Measurements from ENCODE around the gene GPRC5A. TPM values are rescaled to one million over a fixed set of nuclear protein-coding genes. Genes with fewer than 3 reads are reported as not detected.
"Not testable (repeated sequence)": the region's sequence is repeated elsewhere in the genome, so short reads cannot be mapped to it uniquely, and the experiment has no call there.

Gene GPRC5A
- total RNA-seq, 1 experiment from 2014 or later, result not detected

GRCh38 chr12:12871587-12872138, 19.7 kb upstream of the GPRC5A start:
- DNase-seq, result no peak
- H3K79me2 ChIP-seq (ENCODE audit: low read length), result no peaks in the 10 kb centered on the region
- H3K9me2 ChIP-seq (replicated peaks; ENCODE audit: insufficient read depth, low read length), result no peaks in the 10 kb centered on the region
- no peaks in the 10 kb centered on the region for H3K27me3 ChIP-seq (ENCODE audit: low read length)
- no peak overlapping the region for H3K4me3 ChIP-seq (ENCODE audit: low read length)
- no peaks in the 10 kb centered on the region for H4K20me1 ChIP-seq (ENCODE audit: insufficient read depth, low read depth, low read length)
- H2AFZ ChIP-seq (ENCODE audit: low read length), result no peak overlapping the region
- H3K4me1 ChIP-seq (ENCODE audit: low read length), result peaks cover 19% of the 10 kb centered on the region
- H3K27ac ChIP-seq (ENCODE audit: low read length), result no peak overlapping the region
- no peaks in the 10 kb centered on the region for H3K36me3 ChIP-seq (ENCODE audit: insufficient read depth, low read length)
- no peak overlapping the region for H3K4me2 ChIP-seq (ENCODE audit: low read depth, low read length, poor library complexity, severe bottlenecking)
- H3K9me3 ChIP-seq (ENCODE audit: low read length), result no peaks in the 10 kb centered on the region
- H3K9ac ChIP-seq (ENCODE audit: low read length), result no peak overlapping the region

GRCh38 chr12:12872139-12872933, 19.0 kb upstream of the GPRC5A start:
- Histone ChIP-seq H3K36me3 (ENCODE audit: insufficient read depth, low read length) (no peaks in the 10 kb centered on the region), H4K20me1 (ENCODE audit: insufficient read depth, low read depth, low read length) (no peaks in the 10 kb centered on the region), H3K4me3 (ENCODE audit: low read length) (no peak overlapping the region), H3K79me2 (ENCODE audit: low read length) (no peaks in the 10 kb centered on the region), H3K27ac (ENCODE audit: low read length) (no peak overlapping the region), H3K9me2 (replicated peaks; ENCODE audit: insufficient read depth, low read length) (no peaks in the 10 kb centered on the region), H3K4me1 (ENCODE audit: low read length) (peaks cover 19% of the 10 kb centered on the region), H3K27me3 (ENCODE audit: low read length) (no peaks in the 10 kb centered on the region), H3K4me2 (ENCODE audit: low read depth, low read length, poor library complexity, severe bottlenecking) (no peak overlapping the region), H3K9ac (ENCODE audit: low read length) (no peak overlapping the region), H3K9me3 (ENCODE audit: low read length) (no peaks in the 10 kb centered on the region), H2AFZ (ENCODE audit: low read length) (no peak overlapping the region)
- no peak for DNase-seq

- no peak overlapping the region for H3K4me3 ChIP-seq (ENCODE audit: low read length)
- H3K9ac ChIP-seq (ENCODE audit: low read length), result no peak overlapping the region
- H3K79me2 ChIP-seq (ENCODE audit: low read length), result no peaks in the 10 kb centered on the region
- H3K27me3 ChIP-seq (ENCODE audit: low read length), result no peaks in the 10 kb centered on the region
- H3K4me2 ChIP-seq (ENCODE audit: low read depth, low read length, poor library complexity, severe bottlenecking), result no peak overlapping the region
- H3K36me3 ChIP-seq (ENCODE audit: insufficient read depth, low read length), result no peaks in the 10 kb centered on the region
- no peaks in the 10 kb centered on the region for H4K20me1 ChIP-seq (ENCODE audit: insufficient read depth, low read depth, low read length)
- H3K4me1 ChIP-seq (ENCODE audit: low read length), result peaks cover 16% of the 10 kb centered on the region
- no peaks in the 10 kb centered on the region for H3K9me3 ChIP-seq (ENCODE audit: low read length)
- H3K9me2 ChIP-seq (replicated peaks; ENCODE audit: insufficient read depth, low read length), result no peaks in the 10 kb centered on the region
- no peak overlapping the region for H2AFZ ChIP-seq (ENCODE audit: low read length)
- DNase-seq, result no peak
- no peak overlapping the region for H3K27ac ChIP-seq (ENCODE audit: low read length)
Measured at GRCh38 chr12:12872934-12873275, 18.5 kb upstream of the GPRC5A start.

- no peaks in the 10 kb centered on the region for H3K36me3 ChIP-seq (ENCODE audit: insufficient read depth, low read length)
- DNase-seq, result peak; percentile 59
- H2AFZ ChIP-seq (ENCODE audit: low read length), result peak overlapping the region; percentile 48
Measured at GRCh38 chr12:12874029-12874428, 17.3 kb upstream of the GPRC5A start.

DNA sequence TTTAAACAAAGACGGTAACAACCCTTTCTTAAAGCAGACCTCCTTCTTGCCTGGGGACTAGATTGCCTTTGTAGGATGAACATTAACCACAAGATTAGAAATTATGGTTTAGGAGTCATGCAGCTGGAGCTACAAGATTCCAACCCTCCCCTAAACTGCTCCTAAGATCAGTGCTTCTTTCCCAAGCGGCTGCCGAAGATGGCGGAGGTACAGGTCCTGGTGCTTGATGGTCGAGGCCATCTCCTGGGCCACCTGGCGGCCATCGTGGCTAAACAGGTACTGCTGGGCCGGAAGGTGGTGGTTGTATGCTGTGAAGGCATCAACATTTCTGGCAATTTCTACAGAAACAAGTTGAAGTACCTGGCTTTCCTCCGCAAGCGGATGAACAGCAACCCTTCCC, 16.1 kb upstream of the GPRC5A start:
- H2AFZ ChIP-seq (ENCODE audit: low read length); H3K27ac ChIP-seq (ENCODE audit: low read length); DNase-seq; H3K36me3 ChIP-seq (ENCODE audit: insufficient read depth, low read length); H3K4me3 ChIP-seq (ENCODE audit: low read length); H3K9me3 ChIP-seq (ENCODE audit: low read length); H3K27me3 ChIP-seq (ENCODE audit: low read length); H3K9me2 ChIP-seq (replicated peaks; ENCODE audit: insufficient read depth, low read length); H3K9ac ChIP-seq (ENCODE audit: low read length); H3K79me2 ChIP-seq (ENCODE audit: low read length); H4K20me1 ChIP-seq (ENCODE audit: insufficient read depth, low read depth, low read length); H3K4me1 ChIP-seq (ENCODE audit: low read length); H3K4me2 ChIP-seq (ENCODE audit: low read depth, low read length, poor library complexity, severe bottlenecking): not testable (repeated sequence)

More at GRCh38 chr12:12874029-12874428, 17.3 kb upstream of the GPRC5A start:
- H3K27me3 ChIP-seq (ENCODE audit: low read length), result no peaks in the 10 kb centered on the region
- H4K20me1 ChIP-seq (ENCODE audit: insufficient read depth, low read depth, low read length), result no peaks in the 10 kb centered on the region
- no peaks in the 10 kb centered on the region for H3K9me2 ChIP-seq (replicated peaks; ENCODE audit: insufficient read depth, low read length)
- no peak overlapping the region for H3K27ac ChIP-seq (ENCODE audit: low read length)
- peaks cover 9% of the 10 kb centered on the region for H3K4me1 ChIP-seq (ENCODE audit: low read length)
- H3K9me3 ChIP-seq (ENCODE audit: low read length), result no peaks in the 10 kb centered on the region
- H3K9ac ChIP-seq (ENCODE audit: low read length), result 0 out of 2 replicates have a peak overlapping the region, but pooled peaks have one; percentile 20
- no peaks in the 10 kb centered on the region for H3K79me2 ChIP-seq (ENCODE audit: low read length)
- no peak overlapping the region for H3K4me3 ChIP-seq (ENCODE audit: low read length)
- H3K4me2 ChIP-seq (ENCODE audit: low read depth, low read length, poor library complexity, severe bottlenecking), result no peak overlapping the region

DNA sequence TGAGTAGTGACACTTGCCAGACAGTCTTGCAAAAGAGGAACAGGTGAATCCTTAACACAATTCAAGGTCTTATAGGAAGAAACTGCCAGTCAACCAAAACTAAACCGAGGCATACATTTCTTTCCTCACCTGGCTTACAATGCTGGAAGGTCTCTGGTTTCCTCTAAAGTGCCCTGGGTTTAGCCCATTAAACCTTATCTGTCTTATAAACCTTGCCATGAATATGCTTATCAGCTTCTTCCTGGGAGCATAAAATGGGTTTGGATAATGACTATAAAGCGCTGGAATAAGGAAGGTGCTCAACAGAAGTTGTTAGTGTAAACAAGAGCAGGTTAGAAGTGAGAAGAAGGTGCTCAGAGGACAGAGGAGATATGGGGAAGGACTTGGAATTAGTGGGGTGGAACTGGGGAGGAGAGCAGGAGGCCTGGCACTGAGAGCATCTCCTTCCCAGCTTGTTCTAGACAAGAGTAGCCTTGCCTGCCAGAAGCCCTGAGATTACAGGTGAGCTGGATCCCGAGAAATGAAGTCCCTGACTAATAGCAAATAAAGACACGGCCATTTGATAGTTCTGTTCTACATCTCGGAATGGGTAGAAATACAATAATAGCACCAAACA, 14.1 kb upstream of the GPRC5A start:
- H3K9ac ChIP-seq (ENCODE audit: low read length), result no peak overlapping the region
- no peaks in the 10 kb centered on the region for H3K27me3 ChIP-seq (ENCODE audit: low read length)
- H3K4me2 ChIP-seq (ENCODE audit: low read depth, low read length, poor library complexity, severe bottlenecking), result no peak overlapping the region
- H3K4me1 ChIP-seq (ENCODE audit: low read length), result peaks cover 9% of the 10 kb centered on the region
- no peaks in the 10 kb centered on the region for H4K20me1 ChIP-seq (ENCODE audit: insufficient read depth, low read depth, low read length)
- no peaks in the 10 kb centered on the region for H3K36me3 ChIP-seq (ENCODE audit: insufficient read depth, low read length)
- no peak for DNase-seq
- H3K79me2 ChIP-seq (ENCODE audit: low read length), result no peaks in the 10 kb centered on the region
- H2AFZ ChIP-seq (ENCODE audit: low read length), result no peak overlapping the region
- H3K9me2 ChIP-seq (replicated peaks; ENCODE audit: insufficient read depth, low read length), result no peaks in the 10 kb centered on the region
- H3K9me3 ChIP-seq (ENCODE audit: low read length), result no peaks in the 10 kb centered on the region
- H3K4me3 ChIP-seq (ENCODE audit: low read length), result no peak overlapping the region
- no peak overlapping the region for H3K27ac ChIP-seq (ENCODE audit: low read length)

DNA sequence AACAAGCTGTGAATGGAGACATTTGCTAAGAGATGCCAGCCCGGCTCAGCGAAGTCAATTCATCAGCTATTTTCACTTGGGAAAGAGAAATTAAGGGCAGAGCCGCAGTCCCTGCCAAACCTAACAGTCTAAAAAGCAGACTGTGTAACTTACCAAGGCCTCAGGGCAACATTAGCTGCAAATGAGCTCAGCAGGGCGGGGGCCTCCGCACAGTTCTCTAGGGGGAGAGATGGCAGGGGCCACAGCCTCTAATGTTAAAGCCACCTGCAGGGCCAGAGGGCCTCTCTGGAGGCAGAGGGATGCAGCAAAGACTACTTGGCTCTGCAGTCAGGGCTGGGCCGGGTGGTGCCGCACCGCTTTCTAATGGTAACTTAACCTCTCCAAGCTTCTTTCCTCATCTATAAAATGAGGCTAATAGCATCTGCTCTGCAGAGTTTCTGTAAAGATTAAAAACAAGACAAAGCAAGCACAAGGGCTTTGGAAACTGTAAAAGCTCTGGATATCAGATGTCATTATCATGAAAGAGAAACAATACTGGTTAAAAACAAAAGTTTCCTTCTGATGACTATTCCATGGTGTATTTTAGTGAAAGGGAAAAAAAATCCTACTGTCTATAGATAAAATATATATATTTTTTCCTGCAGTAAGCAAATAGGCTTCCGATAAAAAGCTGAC, 13.4 kb upstream of the GPRC5A start:
- peaks cover 9% of the 10 kb centered on the region for H3K4me1 ChIP-seq (ENCODE audit: low read length)
- H3K4me2 ChIP-seq (ENCODE audit: low read depth, low read length, poor library complexity, severe bottlenecking), result no peak overlapping the region
- H3K9me2 ChIP-seq (replicated peaks; ENCODE audit: insufficient read depth, low read length), result no peaks in the 10 kb centered on the region
- H3K27ac ChIP-seq (ENCODE audit: low read length), result no peak overlapping the region
- no peak for DNase-seq
- H3K36me3 ChIP-seq (ENCODE audit: insufficient read depth, low read length), result no peaks in the 10 kb centered on the region
- no peaks in the 10 kb centered on the region for H3K9me3 ChIP-seq (ENCODE audit: low read length)
- H3K27me3 ChIP-seq (ENCODE audit: low read length), result no peaks in the 10 kb centered on the region
- H4K20me1 ChIP-seq (ENCODE audit: insufficient read depth, low read depth, low read length), result no peaks in the 10 kb centered on the region
- no peak overlapping the region for H3K4me3 ChIP-seq (ENCODE audit: low read length)
- H3K9ac ChIP-seq (ENCODE audit: low read length), result no peak overlapping the region
- no peak overlapping the region for H2AFZ ChIP-seq (ENCODE audit: low read length)
- no peaks in the 10 kb centered on the region for H3K79me2 ChIP-seq (ENCODE audit: low read length)

GRCh38 chr12:12880537-12880936, 10.8 kb upstream of the GPRC5A start:
- H2AFZ ChIP-seq (ENCODE audit: low read length), result no peak overlapping the region
- no peak overlapping the region for H3K27ac ChIP-seq (ENCODE audit: low read length)
- no peak overlapping the region for H3K4me2 ChIP-seq (ENCODE audit: low read depth, low read length, poor library complexity, severe bottlenecking)
- H3K36me3 ChIP-seq (ENCODE audit: insufficient read depth, low read length), result no peaks in the 10 kb centered on the region
- no peak for DNase-seq
- H3K27me3 ChIP-seq (ENCODE audit: low read length), result no peaks in the 10 kb centered on the region
- no peaks in the 10 kb centered on the region for H3K9me2 ChIP-seq (replicated peaks; ENCODE audit: insufficient read depth, low read length)
- no peaks in the 10 kb centered on the region for H3K9me3 ChIP-seq (ENCODE audit: low read length)
- no peak overlapping the region for H3K4me3 ChIP-seq (ENCODE audit: low read length)
- no peaks in the 10 kb centered on the region for H4K20me1 ChIP-seq (ENCODE audit: insufficient read depth, low read depth, low read length)
- no peaks in the 10 kb centered on the region for H3K4me1 ChIP-seq (ENCODE audit: low read length)
- H3K9ac ChIP-seq (ENCODE audit: low read length), result no peak overlapping the region
- no peaks in the 10 kb centered on the region for H3K79me2 ChIP-seq (ENCODE audit: low read length)
